Neuronal stem cell (in vitro differentiated cells): ENCODE results near the gene KCTD16.
A peak's percentile ranks its signal among the peaks of the same experiment; 100 is the strongest.

Experiments used
- DNase-seq: peaks from one replicate; pipeline ENCODE4 v3.0.0-alpha.2; 2013; ENCODE audit warnings: low spot score
- H2AFZ ChIP-seq: one replicate; pipeline ENCODE4 v1.6.1; 2013; ENCODE audit warnings: mild to moderate bottlenecking, low read length, inconsistent platforms
- H2AK5ac ChIP-seq: 2 replicates; pipeline ENCODE4 v1.6.1; 2013; ENCODE audit warnings: low read depth, mild to moderate bottlenecking, inconsistent platforms, low read length, moderate library complexity, mixed read lengths
- H2BK120ac ChIP-seq: 2 replicates; pipeline ENCODE4 v1.6.1; 2013; ENCODE audit warnings: low read depth, mild to moderate bottlenecking, inconsistent platforms, low read length, moderate library complexity, mixed read lengths
- H2BK12ac ChIP-seq: one replicate; pipeline ENCODE4 v1.6.1; 2013; ENCODE audit warnings: low read length, inconsistent platforms
- H2BK15ac ChIP-seq: 2 replicates; pipeline ENCODE4 v1.6.1; 2013; ENCODE audit warnings: mild to moderate bottlenecking, low read length, inconsistent platforms, mixed read lengths
- H2BK5ac ChIP-seq: one replicate; pipeline ENCODE4 v1.6.1; 2013; ENCODE audit warnings: inconsistent platforms, mild to moderate bottlenecking, low read length, moderate library complexity
- H3K14ac ChIP-seq: one replicate; pipeline ENCODE4 v1.6.1; 2013; ENCODE audit warnings: low read length, inconsistent platforms
- H3K18ac ChIP-seq: 2 replicates; pipeline ENCODE4 v1.6.1; 2013; ENCODE audit warnings: low read length, inconsistent platforms
- H3K23ac ChIP-seq: 2 replicates; pipeline ENCODE4 v1.6.1; 2013; ENCODE audit warnings: low read depth, mild to moderate bottlenecking, mixed read lengths, low read length, inconsistent platforms; ENCODE audit not compliant: poor library complexity
- H3K27ac ChIP-seq: replicated peaks from 3 replicates; pipeline ENCODE4 v1.5.1; 2013; ENCODE audit warnings: low read length, inconsistent platforms
- H3K27me3 ChIP-seq, 3 experiments: 2 replicates each; pipeline ENCODE4 v1.6.1; 2013; ENCODE audit warnings: low read length in 3 of 3, mild to moderate bottlenecking in 2 of 3, inconsistent platforms in 1 of 3, low read depth in 1 of 3, mixed read lengths in 1 of 3, moderate library complexity in 1 of 3; ENCODE audit not compliant: control insufficient read depth in 3 of 3, insufficient read depth in 3 of 3
- H3K36me3 ChIP-seq, 2 donors: replicated peaks in 1 of 2; 2 replicates each; pipeline ENCODE4 v1.6.1; 2013; ENCODE audit warnings: low read length in 2 of 2; ENCODE audit not compliant: control insufficient read depth in 2 of 2, insufficient read depth in 2 of 2
- H3K4ac ChIP-seq: 2 replicates; pipeline ENCODE4 v1.6.1; 2013; ENCODE audit warnings: inconsistent platforms, mild to moderate bottlenecking, low read length, moderate library complexity
- H3K4me1 ChIP-seq, 2 donors: 1 replicate in 1 of 2; 2 replicates in 1 of 2; pipeline ENCODE4 v1.6.1; 2013; ENCODE audit warnings: low read length in 2 of 2, low read depth in 1 of 2; ENCODE audit not compliant: control insufficient read depth in 2 of 2, insufficient read depth in 1 of 2
- H3K4me2 ChIP-seq: one replicate; pipeline ENCODE4 v1.6.1; 2013; ENCODE audit warnings: mild to moderate bottlenecking, low read length, inconsistent platforms; ENCODE audit not compliant: insufficient read depth, poor library complexity, severe bottlenecking
- H3K4me3 ChIP-seq, 2 donors: 2 replicates each; pipeline ENCODE4 v1.5.1; 2013; ENCODE audit warnings: low read length in 2 of 2, mild to moderate bottlenecking in 2 of 2, inconsistent platforms in 1 of 2, moderate library complexity in 1 of 2
- H3K79me1 ChIP-seq: one replicate; pipeline ENCODE4 v1.6.1; 2013; ENCODE audit warnings: low read depth, mild to moderate bottlenecking, inconsistent platforms, low read length, moderate library complexity
- H3K9ac ChIP-seq: one replicate; pipeline ENCODE4 v1.6.1; 2013; ENCODE audit warnings: mild to moderate bottlenecking, low read depth, low read length, inconsistent platforms; ENCODE audit not compliant: poor library complexity
- H3K9me3 ChIP-seq, 2 donors: replicated peaks in 1 of 2; 2 replicates each; pipeline versions ENCODE3 to v1.6.1; 2013; ENCODE audit warnings: low read length in 2 of 2, mild to moderate bottlenecking in 2 of 2, inconsistent platforms in 1 of 2, low read depth in 1 of 2, mixed read lengths in 1 of 2, moderate library complexity in 1 of 2; ENCODE audit not compliant: control insufficient read depth in 2 of 2, insufficient read depth in 1 of 2
- H4K8ac ChIP-seq: one replicate; pipeline ENCODE4 v1.6.1; 2013; ENCODE audit warnings: low read depth, mild to moderate bottlenecking, inconsistent platforms, low read length, moderate library complexity
- H4K91ac ChIP-seq: one replicate; pipeline ENCODE4 v1.6.1; 2013; ENCODE audit warnings: low read length, low read depth, mild to moderate bottlenecking, inconsistent platforms; ENCODE audit not compliant: poor library complexity
- WGBS, 2 donors: extraction: QIAGEN DNeasy Blood & Tissue Kit; methylation state at CpG; one replicate each; pipeline ENCODE4 v1.1.7; 2013; ENCODE audit warnings: missing lambda C conversion rate in 2 of 2, mixed read lengths in 1 of 2; ENCODE audit not compliant: insufficient read length in 2 of 2, insufficient replicate concordance in 1 of 2; ENCODE audit errors: extremely low coverage in 2 of 2; 5-methylcytosine and 5-hydroxymethylcytosine counted together

Gene KCTD16

DNA sequence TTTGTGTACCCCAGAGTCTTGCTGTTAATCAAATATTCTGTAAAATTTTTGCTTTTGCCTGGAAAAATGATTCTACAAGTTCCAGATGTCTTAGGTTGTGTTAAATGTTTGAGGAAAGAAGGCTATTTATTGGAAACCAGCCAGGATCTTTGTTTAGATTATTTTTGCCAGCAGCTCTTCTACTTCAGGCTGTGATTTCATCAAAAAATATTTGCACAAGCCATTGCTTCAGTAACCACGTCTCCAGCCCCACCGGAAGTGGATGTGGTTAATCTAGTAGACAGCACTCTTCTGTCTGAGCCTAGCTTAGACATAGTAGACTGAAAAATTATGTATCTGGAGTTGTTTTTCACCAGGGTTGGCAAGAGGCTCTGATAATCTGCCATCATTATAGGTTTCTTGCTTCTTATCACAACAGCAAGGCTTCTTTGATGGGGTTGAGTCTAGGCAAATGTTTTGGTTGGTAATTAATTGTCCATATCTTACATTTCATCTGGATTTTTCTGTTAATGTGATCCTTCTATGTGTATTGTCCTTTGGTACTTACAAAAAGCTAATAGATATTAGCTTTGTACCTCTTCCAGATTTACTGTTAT is 17.1 kb downstream of the KCTD16 start:
- no peaks in the 10 kb centered on the region for H3K27me3 ChIP-seq
- no peak overlapping the region for H2BK5ac ChIP-seq
- H3K4me1 ChIP-seq, result no peaks in the 10 kb centered on the region
- H3K4me2 ChIP-seq, result no peak overlapping the region
- no peak overlapping the region for H3K18ac ChIP-seq
- H2BK15ac ChIP-seq, result no peak overlapping the region
- H2AK5ac ChIP-seq, result no peak overlapping the region
- no peak overlapping the region for H3K9ac ChIP-seq
- H2BK12ac ChIP-seq, result no peak overlapping the region
- no peaks in the 10 kb centered on the region for H3K9me3 ChIP-seq
- H3K27ac ChIP-seq, result no peak overlapping the region
- H4K91ac ChIP-seq, result no peak overlapping the region
- H4K8ac ChIP-seq, result no peak overlapping the region
- no peak overlapping the region for H3K23ac ChIP-seq
- WGBS, 2 donors, result no CpG with 5 or more reads among the region's 2 CpGs
- no peaks in the 10 kb centered on the region for H3K36me3 ChIP-seq
- H3K79me1 ChIP-seq, result no peaks in the 10 kb centered on the region
- no peak overlapping the region for H2BK120ac ChIP-seq
- no peak overlapping the region for H3K4ac ChIP-seq
- H3K14ac ChIP-seq, result no peak overlapping the region
- no peak overlapping the region for H3K4me3 ChIP-seq
- no peak overlapping the region for H2AFZ ChIP-seq
- no peak for DNase-seq

DNA sequence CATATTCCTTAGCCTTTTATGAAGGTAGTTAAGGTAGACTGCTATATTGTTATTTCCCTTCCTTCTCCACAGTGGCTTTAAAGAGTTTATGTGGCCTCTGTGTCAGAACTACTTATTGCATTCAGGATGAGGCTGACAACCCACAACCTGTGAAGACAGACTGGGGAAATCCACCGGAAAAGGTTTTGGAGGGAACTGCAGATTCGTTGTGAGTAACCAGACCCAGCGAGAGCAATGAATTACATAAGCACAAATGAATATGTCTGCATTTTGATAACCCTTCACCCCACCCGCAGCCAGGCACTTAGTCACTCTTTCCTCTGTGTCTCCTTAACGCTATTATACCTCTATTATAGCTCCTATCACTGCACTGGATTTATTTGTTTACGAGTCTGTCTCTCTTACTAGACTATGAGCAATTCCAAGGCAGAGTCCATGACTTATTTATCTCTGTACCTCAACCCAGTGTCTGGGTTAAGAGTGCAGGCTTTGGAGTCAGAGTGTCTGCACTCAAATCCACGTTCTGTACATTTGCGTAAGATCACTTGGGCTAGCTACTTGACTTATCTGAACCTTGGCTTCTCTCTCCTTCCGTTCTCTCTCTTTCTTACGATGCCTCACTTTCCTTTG is 19.2 kb downstream of the KCTD16 start:
- H3K14ac ChIP-seq, result no peak overlapping the region
- no peaks in the 10 kb centered on the region for H3K9me3 ChIP-seq
- H2BK120ac ChIP-seq, result no peak overlapping the region
- no peak overlapping the region for H2BK12ac ChIP-seq
- H3K36me3 ChIP-seq, result no peaks in the 10 kb centered on the region
- H3K4me1 ChIP-seq, result no peaks in the 10 kb centered on the region
- no peak overlapping the region for H2BK15ac ChIP-seq
- no peak overlapping the region for H4K8ac ChIP-seq
- no peak for DNase-seq
- no peak overlapping the region for H3K27ac ChIP-seq
- no peak overlapping the region for H3K9ac ChIP-seq
- WGBS, 2 donors, result no CpG with 5 or more reads among the region's 10 CpGs
- no peak overlapping the region for H3K23ac ChIP-seq
- no peak overlapping the region for H3K18ac ChIP-seq
- H3K27me3 ChIP-seq, result no peaks in the 10 kb centered on the region
- no peak overlapping the region for H2AK5ac ChIP-seq
- no peak overlapping the region for H4K91ac ChIP-seq
- H3K79me1 ChIP-seq, result no peaks in the 10 kb centered on the region
- no peak overlapping the region for H2BK5ac ChIP-seq
- H3K4me3 ChIP-seq, result no peak overlapping the region
- H2AFZ ChIP-seq, result no peak overlapping the region
- no peak overlapping the region for H3K4ac ChIP-seq
- H3K4me2 ChIP-seq, result no peak overlapping the region

DNA sequence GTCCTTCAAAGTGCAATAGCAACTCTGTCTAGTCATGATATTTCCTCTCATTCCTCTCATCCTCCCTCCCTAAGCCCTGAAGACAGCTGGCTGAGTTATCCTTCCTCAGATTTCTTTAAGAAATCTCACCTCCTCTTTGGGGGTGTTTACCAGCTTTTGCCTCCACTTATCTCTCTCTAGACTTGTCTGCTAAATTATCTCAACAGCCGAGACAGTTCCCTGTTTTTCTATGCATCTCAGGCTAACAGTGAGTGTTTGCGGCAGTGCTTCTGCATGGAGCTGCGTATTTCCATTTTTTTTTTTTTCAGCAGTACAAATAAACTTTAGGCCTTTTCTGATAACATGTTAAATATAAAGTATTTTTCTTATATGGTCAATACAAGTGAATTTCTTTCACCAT is 20.9 kb downstream of the KCTD16 start:
- H2AK5ac ChIP-seq, result no peak overlapping the region
- H2AFZ ChIP-seq, result peak overlapping the region; percentile 86
- no peak overlapping the region for H3K4me3 ChIP-seq
- no peak overlapping the region for H3K23ac ChIP-seq
- H2BK12ac ChIP-seq, result no peak overlapping the region
- H4K91ac ChIP-seq, result no peak overlapping the region
- DNase-seq, result no peak
- H3K4me2 ChIP-seq, result no peak overlapping the region
- no peak overlapping the region for H2BK15ac ChIP-seq
- no CpG with 5 or more reads among the region's 3 CpGs for WGBS, 2 donors
- no peak overlapping the region for H4K8ac ChIP-seq
- no peak overlapping the region for H3K9ac ChIP-seq
- H3K4me1 ChIP-seq, result no peaks in the 10 kb centered on the region
- H3K14ac ChIP-seq, result no peak overlapping the region
- H2BK120ac ChIP-seq, result no peak overlapping the region
- no peak overlapping the region for H3K4ac ChIP-seq
- no peaks in the 10 kb centered on the region for H3K79me1 ChIP-seq
- H3K36me3 ChIP-seq, result no peaks in the 10 kb centered on the region
- H3K18ac ChIP-seq, result no peak overlapping the region
- H2BK5ac ChIP-seq, result no peak overlapping the region
- no peaks in the 10 kb centered on the region for H3K9me3 ChIP-seq
- H3K27ac ChIP-seq, result no peak overlapping the region
- no peaks in the 10 kb centered on the region for H3K27me3 ChIP-seq

DNA sequence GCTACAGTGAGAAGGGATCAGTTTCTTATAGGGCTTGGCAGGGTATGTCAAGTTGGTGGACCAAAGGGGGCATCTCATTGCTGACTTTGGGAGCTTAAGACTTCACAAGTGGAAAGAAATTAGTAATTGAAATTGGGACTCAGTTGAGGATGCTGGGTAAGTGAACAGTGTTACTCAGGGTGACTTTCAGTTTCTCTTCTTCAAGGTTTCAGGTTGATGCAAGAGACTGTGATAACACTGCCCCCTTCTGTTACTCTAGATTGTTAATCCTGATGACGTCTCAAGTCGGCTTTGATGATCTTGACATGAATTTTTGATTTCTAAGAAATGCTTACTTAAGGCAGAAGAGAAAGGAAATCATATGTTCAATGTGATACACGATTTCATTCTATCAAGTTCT is 21.3 kb downstream of the KCTD16 start:
- no peak for DNase-seq
- Histone ChIP-seq H2AK5ac (no peak overlapping the region), H3K36me3 (no peaks in the 10 kb centered on the region), H2BK120ac (no peak overlapping the region), H3K4me3 (peak overlapping the region in 1 of 2 donors; percentile 15), H2AFZ (peak overlapping the region; percentile 86), H3K9me3 (no peaks in the 10 kb centered on the region), H3K4me1 (no peaks in the 10 kb centered on the region), H2BK5ac (no peak overlapping the region), H3K27me3 (no peaks in the 10 kb centered on the region), H3K4ac (no peak overlapping the region), H3K27ac (no peak overlapping the region), H3K79me1 (no peaks in the 10 kb centered on the region), H2BK15ac (no peak overlapping the region), H4K8ac (no peak overlapping the region), H3K23ac (no peak overlapping the region), H3K18ac (no peak overlapping the region), H2BK12ac (no peak overlapping the region), H3K14ac (no peak overlapping the region), H4K91ac (no peak overlapping the region), H3K4me2 (no peak overlapping the region), H3K9ac (no peak overlapping the region)
- no CpG with 5 or more reads among the region's 3 CpGs for WGBS, 2 donors
